Measurements from ENCODE around the gene ATRIP. TPM values are rescaled to one million over a fixed set of nuclear protein-coding genes. Genes with fewer than 3 reads are reported as not detected.
"Not testable (repeated sequence)": the region's sequence is repeated elsewhere in the genome, so short reads cannot be mapped to it uniquely, and the experiment has no call there.

Gene ATRIP
- total RNA-seq, 2 experiments from 2014 or later, result 17.4 to 19.4 TPM

DNA sequence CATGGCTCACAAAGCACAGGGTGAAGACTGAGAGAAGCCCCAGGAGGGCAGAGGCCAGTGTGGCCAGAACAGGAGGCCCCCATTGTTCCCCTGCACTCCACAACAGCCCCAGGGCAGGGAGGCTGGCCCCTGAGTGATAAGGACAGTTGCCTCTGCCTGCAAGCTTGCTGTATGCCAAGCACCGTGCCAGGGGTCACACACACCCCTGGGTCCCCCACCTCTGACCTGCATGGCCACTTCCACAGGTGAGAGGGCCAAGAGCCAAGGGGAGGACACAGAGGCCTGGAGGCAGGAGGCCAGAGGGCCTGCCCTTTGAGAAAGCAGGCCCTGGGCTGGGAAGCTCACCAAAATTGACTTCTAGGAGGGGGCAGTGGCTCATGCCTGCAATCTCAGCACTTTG is 23.7 kb downstream of the ATRIP start:
- H3K27me3 Mint-ChIP-seq, result no peaks in the 10 kb centered on the region
- H3K36me3 Mint-ChIP-seq (ENCODE audit: low read depth), result peaks cover 60% of the 10 kb centered on the region
- peak overlapping the region; percentile 98 for H3K27ac Mint-ChIP-seq
- POLR2A ChIA-PET, result interaction anchor here (0.6 to 0.8 kb wide), 2 partner anchors 9 to 35 kb away, joined by 4 read pairs; no protein-coding TSS in a partner anchor
- CTCF ChIA-PET, result interaction anchor here (0.9 to 6.5 kb wide), 3 partner anchors 24 to 37 kb away, joined by 3 to 34 read pairs (median 3); partner anchors contain the start of gene ATRIP
- H3K9me3 Mint-ChIP-seq, result no peaks in the 10 kb centered on the region
- DNase-seq, result no peak
- peak overlapping the region; percentile 35 for H3K4me3 Mint-ChIP-seq
- peaks cover 64% of the 10 kb centered on the region for H3K4me1 Mint-ChIP-seq

DNA sequence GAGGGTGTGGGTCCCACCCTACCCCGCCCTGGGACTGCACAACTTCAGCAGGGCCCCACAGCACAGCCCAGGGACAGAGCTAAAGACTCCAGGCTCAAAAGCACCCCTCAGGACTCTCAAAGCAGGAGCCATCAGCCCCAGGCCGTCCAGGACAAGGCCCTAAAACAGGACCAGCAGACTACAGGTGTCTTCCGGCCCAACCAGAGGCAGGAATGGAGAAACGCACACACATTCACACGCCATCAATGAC is 26.1 kb downstream of the ATRIP start:
- no peaks in the 10 kb centered on the region for H3K9me3 Mint-ChIP-seq
- H3K4me3 Mint-ChIP-seq, result peak overlapping the region; percentile 84
- peaks cover 73% of the 10 kb centered on the region for H3K4me1 Mint-ChIP-seq
- peaks cover 46% of the 10 kb centered on the region for H3K36me3 Mint-ChIP-seq (ENCODE audit: low read depth)
- no peaks in the 10 kb centered on the region for H3K27me3 Mint-ChIP-seq
- DNase-seq, result no peak
- ChIA-PET POLR2A (no interaction called here), CTCF (interaction anchor here (0.9 to 6.5 kb wide), 13 partner anchors 8 to 81 kb away, joined by 3 to 34 read pairs (median 3); partner anchors contain the start of genes CCDC51, PLXNB1 and TMA7)
- H3K27ac Mint-ChIP-seq, result peak overlapping the region; percentile 98

GRCh38 chr3:48472923-48473616 is 26.5 kb downstream of the ATRIP start:
- POLR2A ChIA-PET, result interaction anchor here (0.5 to 1.2 kb wide), 2 partner anchors 46 to 163 kb away, joined by 3 to 6 read pairs; partner anchors contain the start of gene SLC26A6
- H3K27ac Mint-ChIP-seq, result peak overlapping the region; percentile 98
- CTCF ChIA-PET, result interaction anchor here (0.6 to 6.5 kb wide), 21 partner anchors 8 to 1002 kb away, joined by 3 to 34 read pairs (median 3); partner anchors contain the start of genes CCDC51, PLXNB1 and TMA7
- peaks cover 73% of the 10 kb centered on the region for H3K4me1 Mint-ChIP-seq
- H3K36me3 Mint-ChIP-seq (ENCODE audit: low read depth), result peaks cover 46% of the 10 kb centered on the region
- peak overlapping the region; percentile 84 for H3K4me3 Mint-ChIP-seq
- H3K9me3 Mint-ChIP-seq, result no peaks in the 10 kb centered on the region
- no peaks in the 10 kb centered on the region for H3K27me3 Mint-ChIP-seq
- peak; percentile 98 for DNase-seq

GRCh38 chr3:48473617-48473952 is 27.0 kb downstream of the ATRIP start:
- no peaks in the 10 kb centered on the region for H3K27me3 Mint-ChIP-seq
- H3K4me1 Mint-ChIP-seq, result peaks cover 73% of the 10 kb centered on the region

GRCh38 chr3:48474031-48474430 is 27.5 kb downstream of the ATRIP start:
- ChIA-PET CTCF (interaction anchor here (0.6 to 6.5 kb wide), 12 partner anchors 9 to 1001 kb away, joined by 3 to 34 read pairs (median 3); no protein-coding TSS in a partner anchor), POLR2A (interaction anchor here (1.2 kb wide), 1 partner anchor 162 kb away, joined by 6 read pairs; the partner anchor contains the start of gene SLC26A6)
- DNase-seq, H3K4me3 Mint-ChIP-seq, H3K27me3 Mint-ChIP-seq, H3K9me3 Mint-ChIP-seq, H3K27ac Mint-ChIP-seq: not testable (repeated sequence)
- Mint-ChIP-seq H3K36me3 (ENCODE audit: low read depth) (peaks cover 46% of the 10 kb centered on the region), H3K4me1 (peaks cover 73% of the 10 kb centered on the region)

More at GRCh38 chr3:48473617-48473952, 27.0 kb downstream of the ATRIP start:
- no peaks in the 10 kb centered on the region for H3K9me3 Mint-ChIP-seq
- peak overlapping the region; percentile 84 for H3K4me3 Mint-ChIP-seq
- CTCF ChIA-PET, result interaction anchor here (0.6 to 6.5 kb wide), 19 partner anchors 8 to 1001 kb away, joined by 3 to 34 read pairs (median 3); partner anchors contain the start of genes CCDC51, PLXNB1 and TMA7
- H3K36me3 Mint-ChIP-seq (ENCODE audit: low read depth), result peaks cover 46% of the 10 kb centered on the region
- H3K27ac Mint-ChIP-seq, result peak overlapping the region; percentile 98
- POLR2A ChIA-PET, result interaction anchor here (0.5 to 1.2 kb wide), 2 partner anchors 46 to 162 kb away, joined by 3 to 6 read pairs; partner anchors contain the start of gene SLC26A6
- no peak for DNase-seq

- Mint-ChIP-seq H3K4me3 (no peak overlapping the region), H3K27ac (peak overlapping the region; percentile 66), H3K36me3 (ENCODE audit: low read depth) (peaks cover 41% of the 10 kb centered on the region), H3K4me1 (peaks cover 73% of the 10 kb centered on the region), H3K27me3 (no peaks in the 10 kb centered on the region), H3K9me3 (no peaks in the 10 kb centered on the region)
- ChIA-PET POLR2A (no interaction called here), CTCF (interaction anchor here (1.5 to 3.3 kb wide), 4 partner anchors 10 to 35 kb away, joined by 4 to 17 read pairs (median 5); no protein-coding TSS in a partner anchor)
- DNase-seq, result no peak
Measured at GRCh38 chr3:48474619-48475018, 28.1 kb downstream of the ATRIP start.

- Mint-ChIP-seq H3K36me3 (ENCODE audit: low read depth) (peaks cover 39% of the 10 kb centered on the region), H3K27ac (peak overlapping the region; percentile 66), H3K4me1 (peaks cover 73% of the 10 kb centered on the region), H3K4me3 (no peak overlapping the region), H3K9me3 (no peaks in the 10 kb centered on the region), H3K27me3 (no peaks in the 10 kb centered on the region)
- ChIA-PET CTCF (interaction anchor here (2.4 to 3.3 kb wide), 2 partner anchors 13 to 39 kb away, joined by 8 to 17 read pairs; no protein-coding TSS in a partner anchor), POLR2A (no interaction called here)
- no peak for DNase-seq
Measured at GRCh38 chr3:48475188-48475587, 28.7 kb downstream of the ATRIP start.

DNA sequence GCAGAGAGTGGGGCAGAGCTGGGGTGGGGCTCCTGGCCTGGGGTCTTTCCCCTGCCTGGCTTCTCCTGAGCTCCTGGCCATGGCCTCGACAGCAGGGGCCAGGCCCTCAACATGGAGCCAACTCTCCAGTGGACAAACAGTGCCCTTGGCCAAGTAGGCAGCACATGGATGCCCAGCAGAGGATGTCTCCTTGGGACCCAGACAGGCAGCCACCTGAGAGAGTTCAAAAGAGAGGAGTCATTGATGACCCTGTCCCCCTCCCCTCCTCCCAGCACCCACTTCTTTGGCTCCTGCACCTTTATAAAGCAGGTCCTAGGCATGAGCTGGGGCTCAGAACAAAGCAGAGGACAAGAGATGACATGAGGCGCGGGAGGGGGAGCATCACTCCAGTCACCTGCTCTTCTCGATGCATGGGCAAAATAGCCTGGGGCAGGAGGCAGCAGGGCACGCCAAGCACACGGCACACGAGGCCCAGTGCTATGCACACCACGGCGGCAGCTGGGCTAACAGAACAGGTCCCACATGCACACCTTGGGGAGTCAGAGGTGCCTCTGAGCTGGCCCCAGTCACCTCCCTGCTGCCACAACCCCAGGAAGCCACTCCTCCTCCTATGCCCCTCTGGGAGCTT is 30.0 kb downstream of the ATRIP start:
- H3K27me3 Mint-ChIP-seq, result no peaks in the 10 kb centered on the region
- H3K4me3 Mint-ChIP-seq, result no peak overlapping the region
- no peak for DNase-seq
- peak overlapping the region; percentile 46 for H3K27ac Mint-ChIP-seq
- H3K36me3 Mint-ChIP-seq (ENCODE audit: low read depth), result peaks cover 40% of the 10 kb centered on the region
- ChIA-PET CTCF (interaction anchor here (1.0 to 2.4 kb wide), 2 partner anchors 41 to 73 kb away, joined by 3 to 8 read pairs; no protein-coding TSS in a partner anchor), POLR2A (no interaction called here)
- H3K9me3 Mint-ChIP-seq, result no peaks in the 10 kb centered on the region
- peaks cover 70% of the 10 kb centered on the region for H3K4me1 Mint-ChIP-seq

GRCh38 chr3:48477959-48478520 is 31.5 kb downstream of the ATRIP start:
- DNase-seq, result no peak
- Mint-ChIP-seq H3K4me3 (peak overlapping the region; percentile 89), H3K36me3 (ENCODE audit: low read depth) (peaks cover 38% of the 10 kb centered on the region), H3K27me3 (no peaks in the 10 kb centered on the region), H3K4me1 (peaks cover 70% of the 10 kb centered on the region), H3K27ac (peak overlapping the region; percentile 99), H3K9me3 (no peaks in the 10 kb centered on the region)
- ChIA-PET POLR2A (no interaction called here), CTCF (interaction anchor here (1.0 kb wide), 1 partner anchor 45 kb away, joined by 5 read pairs; no protein-coding TSS in a partner anchor)

DNA sequence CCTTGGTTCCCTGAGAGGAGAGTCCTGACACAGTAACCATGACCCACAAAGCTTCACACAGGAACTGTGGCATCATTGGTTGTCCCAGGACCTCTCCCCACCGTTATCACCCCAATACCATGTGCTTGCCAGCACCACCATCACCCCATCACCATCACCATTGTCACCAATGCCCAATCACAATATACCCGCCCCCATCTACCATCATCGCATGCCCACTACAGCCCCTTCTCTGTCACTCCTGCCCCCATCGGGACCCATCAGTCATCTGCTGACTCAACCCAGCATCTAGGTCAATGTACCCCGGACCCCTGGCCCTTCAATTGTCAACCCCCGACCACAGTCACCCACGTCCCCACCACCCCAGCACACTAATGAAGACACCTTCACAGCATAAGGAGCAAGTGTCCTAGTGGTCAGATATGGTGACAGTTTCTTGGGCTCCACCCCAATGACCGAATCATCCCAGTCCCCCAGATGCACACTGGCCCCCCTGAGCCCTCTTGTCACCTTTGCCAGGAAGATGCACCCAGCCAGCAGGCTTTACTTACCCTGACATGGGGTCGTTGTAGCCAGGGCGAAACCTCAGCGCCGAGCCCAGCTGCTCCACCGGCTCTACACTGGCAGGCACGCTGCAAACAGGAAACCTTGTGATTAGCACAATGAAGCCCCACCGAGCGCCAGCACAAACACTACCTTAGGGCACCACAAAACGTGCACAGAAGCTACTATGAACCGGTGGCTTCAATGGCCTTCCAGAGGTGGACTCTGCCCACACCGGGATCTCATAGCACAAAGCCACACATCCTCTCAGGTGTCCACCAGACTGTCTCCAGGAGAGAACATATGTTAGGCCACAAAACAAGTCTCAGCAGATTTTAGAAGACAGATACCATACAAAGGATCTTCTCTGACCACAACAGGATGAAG is 32.4 kb downstream of the ATRIP start:
- Mint-ChIP-seq H3K9me3 (no peaks in the 10 kb centered on the region), H3K4me3 (peak overlapping the region; percentile 89), H3K27me3 (no peaks in the 10 kb centered on the region), H3K36me3 (ENCODE audit: low read depth) (peaks cover 33% of the 10 kb centered on the region), H3K4me1 (peaks cover 63% of the 10 kb centered on the region), H3K27ac (peak overlapping the region; percentile 99)
- CTCF ChIA-PET, result interaction anchor here (0.6 to 1.4 kb wide), 3 partner anchors 32 to 366 kb away, joined by 3 to 4 read pairs (median 3); partner anchors contain the start of gene ATRIP
- DNase-seq, result peak; percentile 78
- POLR2A ChIA-PET, result interaction anchor here (0.7 to 1.5 kb wide), 2 partner anchors 8 to 12 kb away, joined by 3 to 4 read pairs; no protein-coding TSS in a partner anchor

GRCh38 chr3:48480891-48481290 is 34.4 kb downstream of the ATRIP start:
- H3K4me3 Mint-ChIP-seq, POLR2A ChIA-PET, H3K27me3 Mint-ChIP-seq, DNase-seq, CTCF ChIA-PET, H3K9me3 Mint-ChIP-seq, H3K27ac Mint-ChIP-seq: not testable (repeated sequence)
- H3K4me1 Mint-ChIP-seq, result peaks cover 47% of the 10 kb centered on the region
- H3K36me3 Mint-ChIP-seq (ENCODE audit: low read depth), result peaks cover 25% of the 10 kb centered on the region

- H3K4me3 Mint-ChIP-seq, POLR2A ChIA-PET, H3K9me3 Mint-ChIP-seq, DNase-seq, H3K27me3 Mint-ChIP-seq, H3K27ac Mint-ChIP-seq: not testable (repeated sequence)
- H3K36me3 Mint-ChIP-seq (ENCODE audit: low read depth), result peaks cover 17% of the 10 kb centered on the region
- H3K4me1 Mint-ChIP-seq, result peaks cover 29% of the 10 kb centered on the region
- CTCF ChIA-PET, result interaction anchor here (1.0 to 1.4 kb wide), 2 partner anchors 9 to 47 kb away, joined by 3 to 4 read pairs; no protein-coding TSS in a partner anchor
Measured at GRCh38 chr3:48482822-48483221, 36.3 kb downstream of the ATRIP start.

Measured in activated CD4-positive, alpha-beta T cell treated with anti-CD3 and anti-CD28 coated beads, Interleukin-2, amount 10 ng/mL, durations not matched to agents 7 days and 5 days (primary cell).